OCI-LY7 (cell line): Measurements from ENCODE around the gene BHLHE40. TPM values are rescaled to one million over a fixed set of nuclear protein-coding genes. Genes with fewer than 3 reads are reported as not detected.

Experiments
- BruUV-seq: library from RNA; stranded (reverse); fragments of 400-500 nt; replicated peaks from 2 replicates; lab custom pipeline; 2021; lab: Mats Ljungman, UMichigan
- CTCF ChIA-PET: fragments of 300-600 bp; sonication (Branson Sonifier 250); formaldehyde crosslinking; loops from one replicate; lab custom pipeline; 2022; ENCODE audit warnings: antibody characterized with exemption; ENCODE audit not compliant: unreplicated experiment; lab: Charles Lee
- POLR2A ChIA-PET: fragments of 300-600 bp; sonication (Branson Sonifier 250); formaldehyde crosslinking; loops from one replicate; lab custom pipeline; 2022; ENCODE audit warnings: antibody characterized with exemption; lab: Charles Lee
- DNase-seq: peaks from one replicate; pipeline ENCODE4 v3.0.0-alpha.2; 2015; ENCODE audit warnings: low spot score
- H2AFZ ChIP-seq: fragments of 200-600 bp; sonication (generic), shearing (Covaris generic); 2 replicates; pipeline ENCODE4 v1.6.1; 2014; ENCODE audit warnings: mild to moderate bottlenecking, antibody characterized with exemption, low read length, moderate library complexity
- H3K27ac ChIP-seq: fragments of 200-600 bp; sonication (generic); 2 replicates; pipeline ENCODE4 v1.5.1; 2014; ENCODE audit warnings: mixed run types, low read depth, mild to moderate bottlenecking, moderate library complexity, low read length, inconsistent platforms; ENCODE audit not compliant: poor library complexity, severe bottlenecking
- H3K36me3 ChIP-seq: fragments of 200-600 bp; sonication (generic); 2 replicates; pipeline ENCODE4 v1.6.1; 2014; ENCODE audit warnings: mild to moderate bottlenecking, antibody characterized with exemption, low read length, moderate library complexity, mixed read lengths; ENCODE audit not compliant: insufficient read depth
- H3K4me1 ChIP-seq: fragments of 200-600 bp; sonication (generic); 2 replicates; pipeline ENCODE4 v1.5.1; 2014; ENCODE audit warnings: mild to moderate bottlenecking, low read length; ENCODE audit not compliant: insufficient read depth, poor library complexity, severe bottlenecking
- H3K4me2 ChIP-seq: fragments of 200-600 bp; sonication (generic); 2 replicates; pipeline ENCODE4 v1.6.1; 2014; ENCODE audit warnings: mild to moderate bottlenecking, low read length
- H3K4me3 ChIP-seq: fragments of 200-600 bp; sonication (generic); 2 replicates; pipeline ENCODE4 v1.5.1; 2014; ENCODE audit warnings: mild to moderate bottlenecking, low read depth, low read length; ENCODE audit not compliant: poor library complexity, severe bottlenecking
- H3K79me2 ChIP-seq: fragments of 200-600 bp; sonication (generic); 2 replicates; pipeline ENCODE4 v1.6.1; 2016; ENCODE audit warnings: low read depth, mild to moderate bottlenecking, low read length, moderate library complexity, mixed read lengths; ENCODE audit not compliant: insufficient read depth
- H3K9me2 ChIP-seq: fragments of 200-600 bp; sonication (generic); 2 replicates; pipeline ENCODE4 v1.6.1; 2016; ENCODE audit warnings: mild to moderate bottlenecking, low read length, mixed read lengths; ENCODE audit not compliant: insufficient read depth
- H3K9me3 ChIP-seq: fragments of 200-600 bp; sonication (generic); 2 replicates; pipeline ENCODE4 v1.6.1; 2014; ENCODE audit warnings: mild to moderate bottlenecking, mixed run types, low read length, mixed read lengths
- H4K20me1 ChIP-seq: fragments of 200-600 bp; sonication (generic); 2 replicates; pipeline ENCODE4 v1.6.1; 2014; ENCODE audit warnings: mild to moderate bottlenecking, antibody characterized with exemption, low read length, moderate library complexity, mixed read lengths; ENCODE audit not compliant: insufficient read depth
- EZH2phosphoT487 ChIP-seq: fragments of 200-600 bp; sonication (generic); IDR thresholded peaks from 2 replicates; pipeline ENCODE4 v1.6.1; 2018; ENCODE audit warnings: low read depth, borderline replicate concordance, mild to moderate bottlenecking, mixed run types, antibody characterized with exemption, low read length, moderate library complexity, mixed read lengths
- intact Hi-C: fragments of 100-400 bp; cut with micrococcal nuclease; formaldehyde crosslinking; loops from one replicate; pipeline ENCODE4 v1.10.0; 2022; ENCODE audit not compliant: unreplicated experiment
- total RNA-seq, 2 experiments: library from RNA; depleted of rRNA in 1 of 2; stranded (reverse); fragments of >200 nt in 1 of 2; shearing (Covaris generic) in 1 of 2; gene quantifications; 2 replicates each; pipeline ENCODE4 v1.2.3, GENCODE V29; 2014 to 2022
- TF ChIP-seq, protein P1 (sequence below): fragments of 200-600 bp; sonication (generic); conservative IDR thresholded peaks from 2 replicates; pipeline ENCODE4 v1.5.1; 2014; ENCODE audit warnings: mild to moderate bottlenecking, antibody characterized with exemption, low read length, moderate library complexity, mixed read lengths

The BHLHE40 gene
- total RNA-seq, 2 experiments from 2014 or later: 0.11 to 0.35 TPM

DNA sequence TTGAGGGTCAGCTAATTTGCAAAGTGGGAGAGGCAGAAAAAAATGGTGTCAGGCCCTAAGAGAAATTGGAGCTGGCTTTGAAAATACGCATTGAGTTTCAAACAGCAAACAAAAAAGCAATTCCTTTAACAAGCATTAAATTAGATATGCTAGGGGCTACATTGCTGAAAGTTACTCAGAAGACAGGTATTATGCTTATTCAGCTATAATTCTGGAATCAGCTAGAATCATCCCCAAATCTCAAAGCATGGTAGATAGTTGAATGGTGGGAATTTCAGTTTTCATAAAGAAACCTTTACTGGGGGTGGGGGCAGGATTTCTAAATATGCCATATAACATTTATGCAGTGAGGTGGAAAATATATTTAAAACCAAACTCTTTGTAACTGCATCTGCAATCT lies 50.5 kb downstream of the BHLHE40 start:
- no peak overlapping the region for H3K4me2 ChIP-seq
- H3K9me3 ChIP-seq: no peaks in the 10 kb centered on the region
- H3K36me3 ChIP-seq: no peaks in the 10 kb centered on the region
- ChIA-PET CTCF (no interaction called here), POLR2A (interaction anchor here (0.5 to 0.6 kb wide), 3 partner anchors 19 to 186 kb away, joined by 3 read pairs; no protein-coding TSS in a partner anchor)
- no peak for DNase-seq
- intact Hi-C loops: no loop called here
- no peaks in the 10 kb centered on the region for H3K9me2 ChIP-seq
- TF ChIP-seq EZH2phosphoT487: no peak
- TF ChIP-seq, protein P1, sequence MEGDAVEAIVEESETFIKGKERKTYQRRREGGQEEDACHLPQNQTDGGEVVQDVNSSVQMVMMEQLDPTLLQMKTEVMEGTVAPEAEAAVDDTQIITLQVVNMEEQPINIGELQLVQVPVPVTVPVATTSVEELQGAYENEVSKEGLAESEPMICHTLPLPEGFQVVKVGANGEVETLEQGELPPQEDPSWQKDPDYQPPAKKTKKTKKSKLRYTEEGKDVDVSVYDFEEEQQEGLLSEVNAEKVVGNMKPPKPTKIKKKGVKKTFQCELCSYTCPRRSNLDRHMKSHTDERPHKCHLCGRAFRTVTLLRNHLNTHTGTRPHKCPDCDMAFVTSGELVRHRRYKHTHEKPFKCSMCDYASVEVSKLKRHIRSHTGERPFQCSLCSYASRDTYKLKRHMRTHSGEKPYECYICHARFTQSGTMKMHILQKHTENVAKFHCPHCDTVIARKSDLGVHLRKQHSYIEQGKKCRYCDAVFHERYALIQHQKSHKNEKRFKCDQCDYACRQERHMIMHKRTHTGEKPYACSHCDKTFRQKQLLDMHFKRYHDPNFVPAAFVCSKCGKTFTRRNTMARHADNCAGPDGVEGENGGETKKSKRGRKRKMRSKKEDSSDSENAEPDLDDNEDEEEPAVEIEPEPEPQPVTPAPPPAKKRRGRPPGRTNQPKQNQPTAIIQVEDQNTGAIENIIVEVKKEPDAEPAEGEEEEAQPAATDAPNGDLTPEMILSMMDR: no peak
- no TSS peak for BruUV-seq
- H3K79me2 ChIP-seq: no peaks in the 10 kb centered on the region
- no peaks in the 10 kb centered on the region for H4K20me1 ChIP-seq
- no peaks in the 10 kb centered on the region for H3K4me1 ChIP-seq
- H3K4me3 ChIP-seq: no peak overlapping the region
- no peak overlapping the region for H2AFZ ChIP-seq
- H3K27ac ChIP-seq: no peak overlapping the region

DNA sequence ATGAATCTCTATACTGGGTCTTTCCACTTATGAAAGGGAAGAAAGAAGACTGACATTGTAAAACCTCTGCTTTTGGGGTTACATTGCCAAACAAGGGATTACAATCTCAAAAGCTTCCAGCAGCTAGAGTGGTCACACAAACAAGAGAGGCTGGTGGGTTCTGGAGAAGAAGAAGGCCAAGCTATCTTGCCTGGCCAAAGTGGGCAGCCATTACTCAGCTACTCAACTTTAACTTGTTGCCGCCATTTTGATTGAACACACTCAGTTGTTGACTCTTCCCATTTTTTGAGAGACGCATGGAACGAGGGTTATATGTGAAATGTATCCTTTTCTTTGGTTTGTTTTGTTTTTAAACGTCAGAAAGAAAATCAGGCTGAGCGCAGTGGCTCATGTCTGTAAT lies 50.9 kb downstream of the BHLHE40 start:
- Histone ChIP-seq H3K27ac (no peak overlapping the region), H3K4me3 (no peak overlapping the region), H3K4me2 (no peak overlapping the region), H4K20me1 (no peaks in the 10 kb centered on the region), H3K9me3 (no peaks in the 10 kb centered on the region), H3K9me2 (no peaks in the 10 kb centered on the region), H3K4me1 (no peaks in the 10 kb centered on the region), H2AFZ (no peak overlapping the region), H3K36me3 (no peaks in the 10 kb centered on the region), H3K79me2 (no peaks in the 10 kb centered on the region)
- ChIA-PET POLR2A (no interaction called here), CTCF (no interaction called here)
- DNase-seq: no peak
- intact Hi-C loops: no loop called here
- TF ChIP-seq, protein P1: no peak
- no peak for TF ChIP-seq EZH2phosphoT487
- no TSS peak for BruUV-seq

DNA sequence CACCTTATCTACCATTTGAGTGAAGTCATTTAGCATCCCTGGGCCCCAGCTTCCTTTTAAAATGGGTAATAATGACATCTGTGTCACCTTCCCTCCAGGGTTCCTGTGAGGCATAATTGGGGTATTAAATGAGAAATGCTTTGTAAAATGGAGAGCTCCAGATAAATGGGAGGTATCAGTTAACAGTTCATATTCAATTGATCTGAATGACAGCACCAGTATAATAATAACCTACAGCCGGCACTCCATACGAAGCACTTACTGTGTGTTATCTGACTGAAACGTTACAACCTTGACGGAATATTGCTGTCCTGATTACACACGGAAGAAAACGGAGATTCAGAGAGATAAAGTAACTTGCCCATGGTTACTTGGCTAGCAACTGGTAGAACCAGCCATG lies 53.6 kb downstream of the BHLHE40 start:
- H3K4me1 ChIP-seq: no peaks in the 10 kb centered on the region
- ChIA-PET CTCF (no interaction called here), POLR2A (interaction anchor here (1.1 to 1.2 kb wide), 2 partner anchors 16 to 21 kb away, joined by 3 to 5 read pairs; no protein-coding TSS in a partner anchor)

More for the DNA sequence above, 53.6 kb downstream of the BHLHE40 start:
- H2AFZ ChIP-seq: no peak overlapping the region
- no peak overlapping the region for H3K4me2 ChIP-seq
- DNase-seq: no peak
- no peak overlapping the region for H3K27ac ChIP-seq
- no peak overlapping the region for H3K4me3 ChIP-seq
- intact Hi-C loops: no loop called here
- H3K36me3 ChIP-seq: no peaks in the 10 kb centered on the region
- no peaks in the 10 kb centered on the region for H4K20me1 ChIP-seq
- TF ChIP-seq EZH2phosphoT487: no peak
- TF ChIP-seq, protein P1: no peak
- BruUV-seq: no TSS peak
- no peaks in the 10 kb centered on the region for H3K9me3 ChIP-seq
- H3K9me2 ChIP-seq: no peaks in the 10 kb centered on the region
- no peaks in the 10 kb centered on the region for H3K79me2 ChIP-seq
